D721Med (cell line): ENCODE data around the gene SULT1C2.

ENCODE experiments used
- DNase-seq: peaks from one replicate; pipeline ENCODE4 v3.0.0; 2011; ENCODE audit warnings: low spot score; ENCODE audit not compliant: insufficient read length
- FAIRE-seq: peaks from 2 replicates; lab custom pipeline; 2011; peaks lifted over from hg19 to GRCh38; lab: Jason Lieb, UNC
- CTCF ChIP-seq: IDR thresholded peaks from 2 replicates; pipeline ENCODE4 v1.5.1; 2012; ENCODE audit warnings: mild to moderate bottlenecking, control low read depth; ENCODE audit not compliant: insufficient read depth; ENCODE audit errors: missing control alignments

Gene SULT1C2

GRCh38 chr2:108288534-108289106 lies at the start of gene SULT1C2:
Gene SULT1C2 (plus strand): TSS chr2:108288895. CDS start chr2:108293668, 4,773 bp downstream.
- no peak for TF ChIP-seq CTCF
- DNase-seq: no peak
- FAIRE-seq: no peak

GRCh38 chr2:108239786-108240185 lies 48.9 kb upstream of the SULT1C2 start, which contains the start of gene SULT1C3:
Gene SULT1C3 (plus strand): TSS chr2:108239968. CDS start chr2:108247195, 7,227 bp downstream.
- TF ChIP-seq CTCF: no peak
- no peak for DNase-seq
- FAIRE-seq: no peak

- no peak for DNase-seq
- TF ChIP-seq CTCF: no peak
- no peak for FAIRE-seq
These were observed 47.7 kb upstream of the SULT1C2 start for GRCh38 chr2:108240966-108241365.

GRCh38 chr2:108243566-108243965 lies 45.1 kb upstream of the SULT1C2 start:
- TF ChIP-seq CTCF: no peak
- DNase-seq (no peak), FAIRE-seq (no peak)

GRCh38 chr2:108244667-108245414 lies 43.9 kb upstream of the SULT1C2 start:
- no peak for TF ChIP-seq CTCF
- DNase-seq (no peak), FAIRE-seq (no peak)

- DNase-seq: no peak
- TF ChIP-seq CTCF: no peak
- FAIRE-seq: no peak
These were observed 35.6 kb upstream of the SULT1C2 start for GRCh38 chr2:108253106-108253505.
